H1 (cell line): ENCODE data around the gene YIPF3. TPM values are rescaled to one million over a fixed set of nuclear protein-coding genes. Genes with fewer than 3 reads are reported as not detected.

Experiments used
- CTCF ChIA-PET: fragments of 300-600 bp; sonication (Branson Sonifier 250); formaldehyde crosslinking; loops from one replicate; lab custom pipeline; 2021; ENCODE audit not compliant: partially characterized antibody; lab: Charles Lee
- POLR2A ChIA-PET: fragments of 300-600 bp; sonication (Branson Sonifier 250); formaldehyde crosslinking; loops from one replicate; lab custom pipeline; 2021; ENCODE audit warnings: inconsistent platforms; ENCODE audit not compliant: partially characterized antibody; lab: Charles Lee
- DNase-seq, 2 experiments: peaks; one replicate each; pipeline versions ENCODE4 v3.0.0 to v3.0.0-alpha.2; 2010 to 2022; ENCODE audit warnings: low spot score in 2 of 2, low read depth in 1 of 2, mixed read lengths in 1 of 2
- FAIRE-seq: peaks from 2 replicates; lab custom pipeline; 2011; peaks lifted over from hg19 to GRCh38; lab: Jason Lieb, UNC
- H2AFZ ChIP-seq: 2 replicates; pipeline ENCODE4 v1.8.1; 2012; ENCODE audit warnings: low read length, inconsistent platforms
- H2AK5ac ChIP-seq: 2 replicates; pipeline ENCODE4 v1.6.1; 2013; ENCODE audit warnings: low read depth, low read length
- H2BK120ac ChIP-seq: replicated peaks from 2 replicates; pipeline ENCODE3; 2013; ENCODE audit warnings: low read depth, low read length, inconsistent platforms
- H2BK12ac ChIP-seq: 2 replicates; pipeline ENCODE4 v1.6.1; 2013; ENCODE audit warnings: low read depth, low read length
- H2BK15ac ChIP-seq: 2 replicates; pipeline ENCODE4 v1.6.1; 2013; ENCODE audit warnings: low read length
- H2BK20ac ChIP-seq: 2 replicates; pipeline ENCODE4 v1.6.1; 2013; ENCODE audit warnings: low read length
- H2BK5ac ChIP-seq: 2 replicates; pipeline ENCODE4 v1.6.1; 2013; ENCODE audit warnings: low read depth, low read length
- H3K14ac ChIP-seq: 2 replicates; pipeline ENCODE4 v1.6.1; 2013; ENCODE audit warnings: inconsistent platforms; ENCODE audit not compliant: insufficient read length
- H3K18ac ChIP-seq: 2 replicates; pipeline ENCODE4 v1.6.1; 2013; ENCODE audit warnings: low read length; ENCODE audit errors: extremely low read depth
- H3K23ac ChIP-seq: 2 replicates; pipeline ENCODE4 v1.6.1; 2013; ENCODE audit warnings: inconsistent platforms; ENCODE audit not compliant: insufficient read length
- H3K23me2 ChIP-seq: 2 replicates; pipeline ENCODE4 v1.6.1; 2013; ENCODE audit warnings: low read depth, low read length
- H3K27ac ChIP-seq: 2 replicates; pipeline ENCODE4 v1.6.1; 2011; ENCODE audit warnings: low read depth, low read length, inconsistent platforms
- H3K27me3 ChIP-seq, 4 experiments: replicated peaks in 1 of 4; 1 replicate in 1 of 4; 2 replicates in 3 of 4; pipeline versions ENCODE4 v1.6.1 to v1.8.1; 2011 to 2013; ENCODE audit warnings: low read length in 3 of 4, mild to moderate bottlenecking in 3 of 4, inconsistent platforms in 2 of 4, mixed read lengths in 2 of 4, moderate library complexity in 1 of 4; ENCODE audit not compliant: control insufficient read depth in 3 of 4, insufficient read depth in 3 of 4; ENCODE audit errors: extremely low read depth in 1 of 4
- H3K36me3 ChIP-seq, 4 experiments: 2 replicates each; pipeline versions ENCODE4 v1.6.1 to v1.8.1; 2011 to 2013; ENCODE audit warnings: mild to moderate bottlenecking in 4 of 4, low read length in 3 of 4, moderate library complexity in 2 of 4, control low read depth in 1 of 4, inconsistent platforms in 1 of 4; ENCODE audit not compliant: insufficient read depth in 4 of 4, control insufficient read depth in 2 of 4
- H3K4ac ChIP-seq: replicated peaks from 2 replicates; pipeline ENCODE3; 2013; ENCODE audit warnings: low read length, low read depth, mixed read lengths, inconsistent platforms; ENCODE audit not compliant: insufficient read length
- H3K4me1 ChIP-seq, 4 experiments: replicated peaks in 1 of 4; 1 replicate in 1 of 4; 2 replicates in 3 of 4; pipeline versions ENCODE4 v1.6.1 to v1.8.1; 2011 to 2013; ENCODE audit warnings: low read length in 3 of 4, inconsistent platforms in 2 of 4, mixed read lengths in 1 of 4; ENCODE audit not compliant: insufficient read depth in 4 of 4, control insufficient read depth in 3 of 4
- H3K4me2 ChIP-seq, 2 experiments: 2 replicates each; pipeline versions ENCODE4 v1.6.1 to v1.8.1; 2011 to 2013; ENCODE audit warnings: low read depth in 2 of 2, low read length in 2 of 2, control low read depth in 1 of 2, inconsistent platforms in 1 of 2, mild to moderate bottlenecking in 1 of 2; ENCODE audit not compliant: insufficient read depth in 1 of 2
- H3K4me3 ChIP-seq, 4 experiments: fragments of 200-600, 300-600 bp in 1 of 4; sonication (generic), shearing (Covaris generic), sonication (Bioruptor Twin) in 1 of 4; 2 replicates each; pipeline versions ENCODE4 v1.5.1 to v1.8.1; 2011 to 2016; ENCODE audit warnings: low read length in 4 of 4, low read depth in 3 of 4, control low read depth in 2 of 4, inconsistent platforms in 2 of 4, mild to moderate bottlenecking in 2 of 4, mixed read lengths in 1 of 4, moderate library complexity in 1 of 4; ENCODE audit not compliant: insufficient read depth in 2 of 4; ENCODE audit errors: extremely low read depth in 1 of 4
- H3K56ac ChIP-seq: replicated peaks from 2 replicates; pipeline ENCODE3; 2013; ENCODE audit warnings: low read depth, mild to moderate bottlenecking, mixed read lengths, low read length, inconsistent platforms; ENCODE audit not compliant: insufficient read length
- H3K79me1 ChIP-seq: 2 replicates; pipeline ENCODE4 v1.6.1; 2013; ENCODE audit warnings: low read depth, low read length, control low read depth
- H3K79me2 ChIP-seq, 2 experiments: 2 replicates each; pipeline versions ENCODE4 v1.6.1 to v1.8.1; 2012 to 2013; ENCODE audit warnings: low read length in 2 of 2, mild to moderate bottlenecking in 2 of 2, inconsistent platforms in 1 of 2; ENCODE audit not compliant: insufficient read depth in 2 of 2, control insufficient read depth in 1 of 2
- H3K9ac ChIP-seq, 4 experiments: replicated peaks in 1 of 4; 1 replicate in 1 of 4; 2 replicates in 3 of 4; pipeline versions ENCODE4 v1.6.1 to v1.8.1; 2011 to 2013; ENCODE audit warnings: low read depth in 3 of 4, low read length in 3 of 4, control low read depth in 2 of 4, mild to moderate bottlenecking in 2 of 4, moderate library complexity in 2 of 4, inconsistent platforms in 1 of 4; ENCODE audit errors: extremely low read depth in 1 of 4
- H3K9me3 ChIP-seq, 2 experiments: 2 replicates each; pipeline versions ENCODE4 v1.6.1 to v1.8.1; 2012 to 2013; ENCODE audit warnings: mild to moderate bottlenecking in 2 of 2, moderate library complexity in 2 of 2, control low read depth in 1 of 2, inconsistent platforms in 1 of 2, low read depth in 1 of 2, low read length in 1 of 2, mixed read lengths in 1 of 2; ENCODE audit not compliant: insufficient read depth in 2 of 2
- H4K20me1 ChIP-seq, 2 experiments: replicated peaks in 1 of 2; 2 replicates each; pipeline versions ENCODE3 to v1.8.1; 2011 to 2013; ENCODE audit warnings: inconsistent platforms in 2 of 2, low read length in 2 of 2, mild to moderate bottlenecking in 1 of 2; ENCODE audit not compliant: insufficient read depth in 2 of 2, control insufficient read depth in 1 of 2
- H4K5ac ChIP-seq: 2 replicates; pipeline ENCODE4 v1.6.1; 2013; ENCODE audit warnings: low read length, low read depth, mixed read lengths, inconsistent platforms; ENCODE audit not compliant: insufficient read length
- H4K8ac ChIP-seq: 2 replicates; pipeline ENCODE4 v1.8.0; 2013; ENCODE audit warnings: mild to moderate bottlenecking, moderate library complexity, low read length, inconsistent platforms; ENCODE audit not compliant: insufficient read depth; ENCODE audit errors: extremely low read depth
- H4K91ac ChIP-seq: replicated peaks from 2 replicates; pipeline ENCODE3; 2013; ENCODE audit warnings: low read length, mixed read lengths, inconsistent platforms; ENCODE audit not compliant: insufficient read length
- CREB1 ChIP-seq: IDR thresholded peaks from 2 replicates; pipeline ENCODE4 v1.6.1; 2012; ENCODE audit warnings: inconsistent platforms
- CTBP2 ChIP-seq: IDR thresholded peaks from 2 replicates; pipeline ENCODE4 v1.7.0; 2011; ENCODE audit warnings: borderline replicate concordance, mild to moderate bottlenecking, moderate library complexity, mixed read lengths, low read length; ENCODE audit not compliant: insufficient read depth, insufficient read length
- CTCF ChIP-seq, 3 experiments: IDR thresholded peaks; 1 replicate in 2 of 3; 2 replicates in 1 of 3; pipeline versions ENCODE4 v1.5.1 to v1.6.1; 2011; ENCODE audit warnings: low read length in 3 of 3, mild to moderate bottlenecking in 3 of 3, inconsistent platforms in 2 of 3, low read depth in 1 of 3, moderate library complexity in 1 of 3; ENCODE audit not compliant: insufficient read depth in 1 of 3; ENCODE audit errors: control extremely low read depth in 1 of 3
- KDM4A ChIP-seq: IDR thresholded peaks from one replicate; pipeline ENCODE4 v1.7.1; 2012; ENCODE audit warnings: low read depth, mild to moderate bottlenecking, moderate library complexity, low read length, inconsistent platforms; ENCODE audit not compliant: severe bottlenecking
- RBBP5 ChIP-seq: IDR thresholded peaks from 2 replicates; pipeline ENCODE4 v1.7.1; 2012; ENCODE audit warnings: low read depth, mild to moderate bottlenecking, inconsistent platforms, low read length, moderate library complexity, borderline replicate concordance
- YY1 ChIP-seq: IDR thresholded peaks from 2 replicates; pipeline ENCODE4 v1.6.1; 2011; ENCODE audit warnings: low read depth, mild to moderate bottlenecking, low read length
- WGBS, 2 experiments: shearing (Covaris generic) in 1 of 2; methylation state at CpG; one replicate each; pipeline versions ENCODE4 v1.1.6 to v1.1.7; 2013 to 2015; ENCODE audit warnings: low lambda C conversion rate in 2 of 2, mixed read lengths in 2 of 2, inconsistent platforms in 1 of 2, low coverage in 1 of 2, missing lambda C conversion rate in 1 of 2; ENCODE audit not compliant: insufficient replicate concordance in 2 of 2, insufficient coverage in 1 of 2, insufficient read length in 1 of 2; ENCODE audit errors: extremely low coverage in 1 of 2, missing lambda C conversion rate in 1 of 2; 5-methylcytosine and 5-hydroxymethylcytosine counted together
- polyA plus RNA-seq, 7 experiments: library from polyadenylated mRNA; depleted of rRNA in 3 of 7; stranded (reverse) in 5 of 7; unstranded in 2 of 7; fragments of >200 nt in 5 of 7; fragments of 200-250 nt in 2 of 7; gene quantifications; 1 replicate in 5 of 7; 2 replicates in 1 of 7; 4 replicates in 1 of 7; pipeline versions ENCODE4 v1.2.1 to v1.2.3, GENCODE V29; 2011 to 2013; ENCODE audit warnings: missing spikeins in 2 of 7, mixed read lengths in 2 of 7
- total RNA-seq: library from RNA; stranded (reverse); fragmentation: NEBNext Ultra II Directional; extraction: Animal tissue kit (Norgen Biotek cat#: 25700); gene quantifications from 2 replicates; pipeline ENCODE4 v1.2.1, GENCODE V29; 2021

YIPF3 gene
- total and polyA plus RNA-seq, 2 of the 8 experiments (the other 6 are each of a cell fraction or from before 2014, with no cell fraction given): 77.2 to 225 TPM

GRCh38 chr6:43509142-43509983, 7.4 kb downstream of the YIPF3 start:
- H3K56ac ChIP-seq: no peak overlapping the region
- peaks cover 2 to 19% of the 10 kb centered on the region in 2 experiments for H4K20me1 ChIP-seq
- H3K4me2 ChIP-seq: peak overlapping the region; percentile 62 to 97
- no peak overlapping the region for H3K14ac ChIP-seq
- no peak overlapping the region for H3K23ac ChIP-seq
- H3K18ac ChIP-seq: peak overlapping the region; percentile 19; the same call in 1 of the 2 replicates
- DNase-seq: peak in 1 of 2 experiments; percentile 68
- no peaks in the 10 kb centered on the region for H3K79me1 ChIP-seq
- WGBS, 2 experiments: 11% methylated on average over 45 of the region's 69 CpGs; no CpG with 5 or more reads in 1 of the 2 experiments
- CTCF ChIA-PET: interaction anchor here (0.6 to 31.7 kb wide), 9 partner anchors 26 to 510 kb away, joined by 3 to 536 read pairs (median 3); partner anchors contain the start of genes CRIP3, DLK2, DNPH1 and TJAP1
- H3K36me3 ChIP-seq: peaks cover 14 to 29% (median 20%) of the 10 kb centered on the region in 4 experiments; a peak in 7 of 8 replicates
- POLR2A ChIA-PET: interaction anchor here (0.8 to 12.6 kb wide), 18 partner anchors 9 to 335 kb away, joined by 3 to 147 read pairs (median 4); partner anchors contain the start of genes ABCC10, DLK2, POLH and POLR1C
- 0 out of 7 replicates have a peak overlapping the region, but pooled peaks of 2 of the 4 experiments have one; percentile 4 to 19 for H3K9ac ChIP-seq
- peak overlapping the region; percentile 47 to 77 (median 68) for H3K4me3 ChIP-seq
- peak overlapping the region; percentile 10 for H4K5ac ChIP-seq
- no peak overlapping the region for H2BK120ac ChIP-seq
- H4K91ac ChIP-seq: no peak overlapping the region
- peaks cover 0 to 19% (median 15%) of the 10 kb centered on the region in 4 experiments; a peak in 5 of 7 replicates for H3K27me3 ChIP-seq
- H2AFZ ChIP-seq: no peak overlapping the region; the same call in 1 of the 2 replicates
- peaks cover 0 to 21% (median 9%) of the 10 kb centered on the region in 4 experiments; a peak in 5 of 7 replicates for H3K4me1 ChIP-seq
- no peak overlapping the region for H3K4ac ChIP-seq
- no peak overlapping the region for H3K27ac ChIP-seq
- H3K23me2 ChIP-seq: peaks cover 12% of the 10 kb centered on the region
- H2AK5ac ChIP-seq: no peak overlapping the region
- no peak overlapping the region for H2BK20ac ChIP-seq
- H2BK15ac ChIP-seq: no peak overlapping the region
- FAIRE-seq: no peak
- peak overlapping the region; percentile 43; the same call in 1 of the 2 replicates for H2BK12ac ChIP-seq
- peak overlapping the region; percentile 71 for H4K8ac ChIP-seq
- no peaks in the 10 kb centered on the region for H3K9me3 ChIP-seq
- H2BK5ac ChIP-seq: no peak overlapping the region
- H3K79me2 ChIP-seq: no peaks in the 10 kb centered on the region
- TF ChIP-seq CTBP2 (no peak), YY1 (no peak), KDM4A (peak; percentile 39), CTCF (IDR thresholded peaks at IDR 0.05; ENCODE audit: control extremely low read depth in 1 of 3, insufficient read depth in 1 of 3, low read depth in 1 of 3, low read length in 3 of 3) (peak in 1 of 3 experiments; percentile 14; a peak in 1 of 4 replicates), CREB1 (0 out of 2 replicates have a peak, but pooled peaks have one; percentile 11), RBBP5 (0 out of 2 replicates have a peak, but pooled peaks have one; percentile 22)
